Endothelial cell of umbilical vein (primary cell): Measurements from ENCODE around the gene TMEM50B. TPM values are rescaled to one million over a fixed set of nuclear protein-coding genes. Genes with fewer than 3 reads are reported as not detected.

Source experiments
- BruUV-seq: library from RNA; stranded (reverse); fragments of 400-500 nt; replicated peaks from 2 replicates; lab custom pipeline; 2021; lab: Mats Ljungman, UMichigan
- CTCF ChIA-PET: fragments of 300-600, 350-600 bp; sonication (Branson Sonifier 250); formaldehyde crosslinking; loops from one replicate; lab custom pipeline; 2021; ENCODE audit warnings: antibody characterized with exemption, inconsistent platforms; lab: Charles Lee
- POLR2A ChIA-PET: fragments of 300-600, 350-600 bp; sonication (Branson Sonifier 250); formaldehyde crosslinking; loops from one replicate; lab custom pipeline; 2021; ENCODE audit warnings: antibody characterized with exemption, inconsistent platforms; lab: Charles Lee
- DNase-seq: peaks from one replicate; pipeline ENCODE4 v3.0.0-alpha.2; 2011; ENCODE audit warnings: low read depth, low spot score
- FAIRE-seq: peaks from 2 replicates; lab custom pipeline; 2011; peaks lifted over from hg19 to GRCh38; lab: Jason Lieb, UNC
- H2AFZ ChIP-seq: 2 replicates; pipeline ENCODE4 v1.6.0; 2012; ENCODE audit warnings: low read depth, low read length, control low read depth, inconsistent platforms
- H3K27ac ChIP-seq: 2 replicates; pipeline ENCODE4 v1.5.1; 2011; ENCODE audit warnings: low read depth, mild to moderate bottlenecking, control low read depth, low read length, moderate library complexity; ENCODE audit not compliant: insufficient read depth
- H3K27me3 ChIP-seq, 2 experiments: 2 replicates each; pipeline versions ENCODE4 v1.6.0 to v1.6.1; 2011; ENCODE audit warnings: low read length in 2 of 2, mixed read lengths in 1 of 2; ENCODE audit not compliant: control insufficient read depth in 2 of 2, insufficient read depth in 2 of 2
- H3K36me3 ChIP-seq, 2 experiments: 2 replicates in 1 of 2; 3 replicates in 1 of 2; pipeline ENCODE4 v1.5.1; 2011; ENCODE audit warnings: low read length in 2 of 2, mild to moderate bottlenecking in 1 of 2, moderate library complexity in 1 of 2; ENCODE audit not compliant: control insufficient read depth in 2 of 2, insufficient read depth in 2 of 2; ENCODE audit errors: extremely low read depth in 1 of 2
- H3K4me1 ChIP-seq: 3 replicates; pipeline ENCODE4 v1.5.1; 2011; ENCODE audit warnings: mild to moderate bottlenecking, low read length; ENCODE audit not compliant: control insufficient read depth, insufficient read depth; ENCODE audit errors: extremely low read depth
- H3K4me2 ChIP-seq: 2 replicates; pipeline ENCODE4 v1.6.1; 2011; ENCODE audit warnings: low read length, control low read depth, mixed read lengths; ENCODE audit not compliant: insufficient read depth
- H3K4me3 ChIP-seq, 3 experiments: fragments of 200-600 bp in 1 of 3; sonication (generic), shearing (Covaris generic) in 1 of 3; replicated peaks in 1 of 3; 2 replicates each; pipeline ENCODE4 v1.5.1; 2011 to 2016; ENCODE audit warnings: control low read depth in 3 of 3, low read length in 3 of 3, mild to moderate bottlenecking in 2 of 3, inconsistent platforms in 1 of 3, low read depth in 1 of 3, moderate library complexity in 1 of 3; ENCODE audit not compliant: insufficient read depth in 1 of 3
- H3K79me2 ChIP-seq: 2 replicates; pipeline ENCODE4 v1.6.0; 2012; ENCODE audit warnings: low read length, inconsistent platforms; ENCODE audit not compliant: control insufficient read depth, insufficient read depth
- H3K9ac ChIP-seq: replicated peaks from 2 replicates; pipeline ENCODE3; 2011; ENCODE audit warnings: low read length, control low read depth; ENCODE audit not compliant: insufficient read depth; ENCODE audit errors: extremely low read depth
- H3K9me1 ChIP-seq: replicated peaks from 3 replicates; pipeline ENCODE4 v1.6.0; 2011; ENCODE audit warnings: mild to moderate bottlenecking, low read length; ENCODE audit not compliant: control insufficient read depth, insufficient read depth; ENCODE audit errors: extremely low read depth
- H3K9me3 ChIP-seq: replicated peaks from 2 replicates; pipeline ENCODE4 v1.5.1; 2012; ENCODE audit warnings: low read length, inconsistent platforms; ENCODE audit not compliant: control insufficient read depth, insufficient read depth
- H4K20me1 ChIP-seq: replicated peaks from 2 replicates; pipeline ENCODE3; 2011; ENCODE audit warnings: mild to moderate bottlenecking, low read length; ENCODE audit not compliant: control insufficient read depth, insufficient read depth; ENCODE audit errors: extremely low read depth
- EZH2 ChIP-seq: IDR thresholded peaks from 2 replicates; pipeline ENCODE4 v1.6.1; 2012; ENCODE audit warnings: borderline replicate concordance, low read depth, mild to moderate bottlenecking, moderate library complexity, low read length, inconsistent platforms; ENCODE audit not compliant: severe bottlenecking
- FOS ChIP-seq: IDR thresholded peaks from 2 replicates; pipeline ENCODE4 v1.6.1; 2011; ENCODE audit warnings: mild to moderate bottlenecking, low read length, moderate library complexity, borderline replicate concordance; ENCODE audit not compliant: insufficient read depth
- GATA2 ChIP-seq: IDR thresholded peaks from 2 replicates; pipeline ENCODE4 v1.7.0; 2011; ENCODE audit warnings: low read depth, mild to moderate bottlenecking, moderate library complexity, mixed read lengths, low read length; ENCODE audit not compliant: insufficient read length, insufficient read depth
- JUN ChIP-seq: IDR thresholded peaks from 2 replicates; pipeline ENCODE4 v1.6.1; 2011; ENCODE audit warnings: borderline replicate concordance, low read depth; ENCODE audit not compliant: insufficient read length, insufficient read depth
- MAX ChIP-seq: IDR thresholded peaks from 2 replicates; pipeline ENCODE4 v1.6.1; 2011; ENCODE audit not compliant: insufficient read depth, insufficient read length
- MYC ChIP-seq: IDR thresholded peaks from one replicate; pipeline ENCODE4 v1.6.1; 2011; ENCODE audit warnings: mild to moderate bottlenecking, low read depth, low read length
- POLR2A ChIP-seq: IDR thresholded peaks from 2 replicates; pipeline ENCODE4 v1.6.1; 2012; ENCODE audit warnings: low read depth, mild to moderate bottlenecking, control low read depth, low read length
- POLR2AphosphoS5 ChIP-seq: IDR thresholded peaks from 2 replicates; pipeline ENCODE4 v1.6.1; 2012; ENCODE audit warnings: low read depth, mild to moderate bottlenecking, control low read depth, low read length, moderate library complexity; ENCODE audit not compliant: insufficient read depth
- dilution Hi-C: fragments of 300-500 bp; cut with MboI; formaldehyde crosslinking; loops from one replicate; pipeline ENCODE4 v1.15.0; 2019; ENCODE audit warnings: low sequenced_read_pairs; ENCODE audit not compliant: extremely low pct_ligation_motif_present
- intact Hi-C: fragments of 100-400 bp; cut with micrococcal nuclease; formaldehyde crosslinking; loops from one replicate; pipeline ENCODE4 v1.10.0; 2022
- polyA plus RNA-seq, 4 experiments: library from polyadenylated mRNA; depleted of rRNA in 3 of 4; stranded (reverse) in 3 of 4; unstranded in 1 of 4; fragments of >200 nt; gene quantifications; 2 replicates each; pipeline versions ENCODE4 v1.2.1 to v1.2.3, GENCODE V29; 2011 to 2012; ENCODE audit warnings: missing spikeins in 1 of 4
- total RNA-seq: library from RNA; stranded (reverse); gene quantifications from 2 replicates; pipeline ENCODE4 v1.2.3, GENCODE V29; 2021
- TF ChIP-seq, protein P1 (sequence below), 2 donors: IDR thresholded peaks; 1 replicate in 1 of 2; 2 replicates in 1 of 2; pipeline ENCODE4 v1.5.1; 2011; ENCODE audit warnings: low read length in 2 of 2, mild to moderate bottlenecking in 2 of 2, moderate library complexity in 2 of 2, control low read depth in 1 of 2, inconsistent platforms in 1 of 2, low read depth in 1 of 2; ENCODE audit not compliant: insufficient read depth in 1 of 2; ENCODE audit errors: extremely low read depth in 1 of 2

Gene TMEM50B
- total and polyA plus RNA-seq, 2 donors (not counting 3 experiments of a cell fraction or from before 2014, with no cell fraction given), result 25.1 to 29.3 TPM

DNA sequence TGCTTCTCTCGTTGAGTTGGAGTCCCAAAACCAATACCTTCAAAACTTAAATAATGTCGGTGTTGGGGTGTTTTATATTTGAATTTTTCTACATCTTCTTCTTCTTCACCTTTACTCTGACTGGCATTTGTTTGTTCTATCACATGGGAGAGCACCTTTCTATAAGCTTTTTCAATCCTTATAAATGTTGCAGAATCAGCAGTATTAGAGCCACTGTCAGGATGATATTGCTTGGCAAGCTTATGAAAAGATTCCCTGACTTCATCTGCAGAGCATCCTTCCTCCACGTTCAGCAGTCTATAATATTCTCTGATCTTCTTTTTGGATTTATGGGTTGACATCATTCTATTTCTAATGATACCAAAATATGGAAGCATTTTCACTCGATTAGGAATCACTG lies 9.2 kb upstream of the TMEM50B start:
- dilution Hi-C loops (no loop called here), intact Hi-C loops (no loop called here)
- POLR2A ChIA-PET, result no interaction called here
- H2AFZ ChIP-seq, result no peak overlapping the region
- H3K9me3 ChIP-seq, result no peaks in the 10 kb centered on the region
- no peaks in the 10 kb centered on the region for H3K9me1 ChIP-seq
- no peaks in the 10 kb centered on the region for H3K79me2 ChIP-seq
- no peaks in the 10 kb centered on the region for H3K27me3 ChIP-seq
- no TSS peak for BruUV-seq
- no peak overlapping the region for H3K27ac ChIP-seq
- H3K4me1 ChIP-seq, result peaks cover 4% of the 10 kb centered on the region
- no peak for FAIRE-seq
- H3K9ac ChIP-seq, result no peak overlapping the region
- no peaks in the 10 kb centered on the region for H3K36me3 ChIP-seq
- TF ChIP-seq GATA2 (no peak), POLR2AphosphoS5 (no peak), EZH2 (no peak), JUN (no peak), MYC (no peak), FOS (no peak), POLR2A (no peak), MAX (no peak)
- TF ChIP-seq, protein P1, sequence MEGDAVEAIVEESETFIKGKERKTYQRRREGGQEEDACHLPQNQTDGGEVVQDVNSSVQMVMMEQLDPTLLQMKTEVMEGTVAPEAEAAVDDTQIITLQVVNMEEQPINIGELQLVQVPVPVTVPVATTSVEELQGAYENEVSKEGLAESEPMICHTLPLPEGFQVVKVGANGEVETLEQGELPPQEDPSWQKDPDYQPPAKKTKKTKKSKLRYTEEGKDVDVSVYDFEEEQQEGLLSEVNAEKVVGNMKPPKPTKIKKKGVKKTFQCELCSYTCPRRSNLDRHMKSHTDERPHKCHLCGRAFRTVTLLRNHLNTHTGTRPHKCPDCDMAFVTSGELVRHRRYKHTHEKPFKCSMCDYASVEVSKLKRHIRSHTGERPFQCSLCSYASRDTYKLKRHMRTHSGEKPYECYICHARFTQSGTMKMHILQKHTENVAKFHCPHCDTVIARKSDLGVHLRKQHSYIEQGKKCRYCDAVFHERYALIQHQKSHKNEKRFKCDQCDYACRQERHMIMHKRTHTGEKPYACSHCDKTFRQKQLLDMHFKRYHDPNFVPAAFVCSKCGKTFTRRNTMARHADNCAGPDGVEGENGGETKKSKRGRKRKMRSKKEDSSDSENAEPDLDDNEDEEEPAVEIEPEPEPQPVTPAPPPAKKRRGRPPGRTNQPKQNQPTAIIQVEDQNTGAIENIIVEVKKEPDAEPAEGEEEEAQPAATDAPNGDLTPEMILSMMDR (IDR thresholded peaks at IDR 0.05; ENCODE audit: extremely low read depth in 1 of 2, insufficient read depth in 1 of 2, low read depth in 1 of 2, low read length in 2 of 2), result no peak
- H3K4me3 ChIP-seq, result no peak overlapping the region
- no peak overlapping the region for H3K4me2 ChIP-seq
- DNase-seq, result no peak
- no peaks in the 10 kb centered on the region for H4K20me1 ChIP-seq
- CTCF ChIA-PET, result no interaction called here
